ENCODE data around the gene RPL28.

GRCh38 chr19:55387736-55388497, 2.2 kb downstream of the RPL28 start:
- TF ChIP-seq SPI1 (IDR thresholded peaks at IDR 0.05; ENCODE audit: borderline replicate concordance, low read depth) (no peak), REST (IDR thresholded peaks at IDR 0.05; ENCODE audit: insufficient replicate concordance, low read depth) (no peak), CTCF (IDR thresholded peaks at IDR 0.05; ENCODE audit: insufficient read depth, low read length) (no peak)
